ENCODE results near the gene STIMATE. TPM values are rescaled to one million over a fixed set of nuclear protein-coding genes. Genes with fewer than 3 reads are reported as not detected.
A peak's percentile ranks its signal among the peaks of the same experiment; 100 is the strongest.

STIMATE gene
- total RNA-seq, 2 experiments from 2014 or later = 12.0 to 17.1 TPM

- Mint-ChIP-seq H3K4me1 (peaks cover 77% of the 10 kb centered on the region), H3K27me3 (no peaks in the 10 kb centered on the region), H3K27ac (peak overlapping the region; percentile 91), H3K4me3 (peak overlapping the region; percentile 63), H3K36me3 (ENCODE audit: low read depth) (peaks cover 3% of the 10 kb centered on the region), H3K9me3 (ENCODE audit: low read depth) (no peaks in the 10 kb centered on the region)
- ChIA-PET CTCF (interaction anchor here (0.6 to 2.8 kb wide), 10 partner anchors 10 to 209 kb away, joined by 3 to 13 read pairs (median 4); no protein-coding TSS in a partner anchor), POLR2A (interaction anchor here (0.9 kb wide), 1 partner anchor 90 kb away, joined by 3 read pairs; no protein-coding TSS in a partner anchor)
- ATAC-seq (no peak), DNase-seq (no peak)
- intact Hi-C loops (cut with DNase I, micrococcal nuclease) = loop anchor here (1.0 to 10.0 kb wide), 8 partner anchors 19 to 991 kb away; partner anchors contain the start of genes ACTR8 (in 1 of the 2), DCP1A (in 1 of the 2), GLT8D1 (in 1 of the 2) and SPCS1 (in 1 of the 2)
These were observed 3.6 kb downstream of the STIMATE start for GRCh38 chr3:52893723-52894122.

GRCh38 chr3:52892625-52893311, 4.6 kb downstream of the STIMATE start:
- ATAC-seq (peak; percentile 7), DNase-seq (peak; percentile 44)
- POLR2A ChIA-PET = interaction anchor here (0.6 to 0.9 kb wide), 2 partner anchors 90 to 156 kb away, joined by 3 read pairs; no protein-coding TSS in a partner anchor
- Mint-ChIP-seq H3K36me3 (ENCODE audit: low read depth) (peaks cover 3% of the 10 kb centered on the region), H3K9me3 (ENCODE audit: low read depth) (no peaks in the 10 kb centered on the region), H3K4me1 (peaks cover 72% of the 10 kb centered on the region), H3K27me3 (no peaks in the 10 kb centered on the region), H3K27ac (peak overlapping the region; percentile 91), H3K4me3 (peak overlapping the region; percentile 63)
- intact Hi-C loops (cut with DNase I, micrococcal nuclease) = loop anchor here (1.0 to 10.0 kb wide), 7 partner anchors 18 to 992 kb away; partner anchors contain the start of genes ACTR8 (in 1 of the 2), DCP1A (in 1 of the 2), GLT8D1 (in 1 of the 2) and SPCS1 (in 1 of the 2)
- CTCF ChIA-PET = interaction anchor here (0.6 to 2.8 kb wide), 13 partner anchors 11 to 223 kb away, joined by 3 to 13 read pairs (median 3); no protein-coding TSS in a partner anchor

DNA sequence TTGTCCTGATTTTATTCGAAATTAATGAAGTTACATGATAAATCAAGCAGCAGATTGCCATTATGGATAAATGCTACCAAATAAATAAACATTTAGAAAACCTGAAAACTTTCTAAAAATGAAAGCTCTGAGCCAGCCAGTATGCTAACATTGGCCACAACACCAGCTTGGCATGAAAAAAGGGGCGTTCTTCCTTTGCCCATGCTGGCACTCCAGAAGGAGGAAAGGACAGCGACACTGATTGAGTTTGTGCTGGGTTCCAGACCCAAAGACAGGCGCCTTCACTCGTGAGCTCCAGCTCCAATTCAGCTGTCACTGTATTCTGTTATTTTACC, 5.1 kb downstream of the STIMATE start:
- H3K36me3 Mint-ChIP-seq (ENCODE audit: low read depth) = peaks cover 3% of the 10 kb centered on the region
- ChIA-PET POLR2A (no interaction called here), CTCF (interaction anchor here (0.7 to 1.5 kb wide), 4 partner anchors 13 to 180 kb away, joined by 3 to 5 read pairs (median 3); no protein-coding TSS in a partner anchor)
- H3K27ac Mint-ChIP-seq = peak overlapping the region; percentile 91
- intact Hi-C loops (cut with DNase I, micrococcal nuclease) = loop anchor here (5.0 to 10.0 kb wide), 6 partner anchors 40 to 993 kb away; partner anchors contain the start of genes ACTR8 (in 1 of the 2), DCP1A (in 1 of the 2), GLT8D1 (in 1 of the 2) and SPCS1 (in 1 of the 2)
- peaks cover 71% of the 10 kb centered on the region for H3K4me1 Mint-ChIP-seq
- H3K27me3 Mint-ChIP-seq = no peaks in the 10 kb centered on the region
- H3K4me3 Mint-ChIP-seq = no peak overlapping the region
- ATAC-seq (no peak), DNase-seq (no peak)
- H3K9me3 Mint-ChIP-seq (ENCODE audit: low read depth) = no peaks in the 10 kb centered on the region

GRCh38 chr3:52891615-52892081, 5.7 kb downstream of the STIMATE start:
- Mint-ChIP-seq H3K4me1 (peaks cover 69% of the 10 kb centered on the region), H3K36me3 (ENCODE audit: low read depth) (peaks cover 3% of the 10 kb centered on the region), H3K27ac (peak overlapping the region; percentile 91), H3K9me3 (ENCODE audit: low read depth) (no peaks in the 10 kb centered on the region), H3K4me3 (no peak overlapping the region), H3K27me3 (no peaks in the 10 kb centered on the region)
- ATAC-seq = no peak
- intact Hi-C loops (cut with DNase I, micrococcal nuclease) = loop anchor here (5.0 to 10.0 kb wide), 6 partner anchors 39 to 993 kb away; partner anchors contain the start of genes ACTR8 (in 1 of the 2), DCP1A (in 1 of the 2), GLT8D1 (in 1 of the 2) and SPCS1 (in 1 of the 2)
- CTCF ChIA-PET = interaction anchor here (1.3 kb wide), 2 partner anchors 13 to 42 kb away, joined by 3 to 5 read pairs; no protein-coding TSS in a partner anchor
- no peak for DNase-seq
- POLR2A ChIA-PET = no interaction called here

GRCh38 chr3:52891164-52891563, 6.2 kb downstream of the STIMATE start:
- ChIA-PET CTCF (interaction anchor here (1.3 kb wide), 1 partner anchor 12 kb away, joined by 5 read pairs; no protein-coding TSS in a partner anchor), POLR2A (no interaction called here)
- peak; percentile 40 for ATAC-seq
- no peaks in the 10 kb centered on the region for H3K27me3 Mint-ChIP-seq
- intact Hi-C loops (cut with DNase I, micrococcal nuclease) = loop anchor here (5.0 to 10.0 kb wide), 6 partner anchors 39 to 994 kb away; partner anchors contain the start of genes ACTR8 (in 1 of the 2), DCP1A (in 1 of the 2), GLT8D1 (in 1 of the 2) and SPCS1 (in 1 of the 2)
- peaks cover 3% of the 10 kb centered on the region for H3K36me3 Mint-ChIP-seq (ENCODE audit: low read depth)
- DNase-seq = peak; percentile 66
- no peak overlapping the region for H3K4me3 Mint-ChIP-seq
- H3K9me3 Mint-ChIP-seq (ENCODE audit: low read depth) = no peaks in the 10 kb centered on the region
- H3K27ac Mint-ChIP-seq = peak overlapping the region; percentile 91
- H3K4me1 Mint-ChIP-seq = peaks cover 65% of the 10 kb centered on the region

DNA sequence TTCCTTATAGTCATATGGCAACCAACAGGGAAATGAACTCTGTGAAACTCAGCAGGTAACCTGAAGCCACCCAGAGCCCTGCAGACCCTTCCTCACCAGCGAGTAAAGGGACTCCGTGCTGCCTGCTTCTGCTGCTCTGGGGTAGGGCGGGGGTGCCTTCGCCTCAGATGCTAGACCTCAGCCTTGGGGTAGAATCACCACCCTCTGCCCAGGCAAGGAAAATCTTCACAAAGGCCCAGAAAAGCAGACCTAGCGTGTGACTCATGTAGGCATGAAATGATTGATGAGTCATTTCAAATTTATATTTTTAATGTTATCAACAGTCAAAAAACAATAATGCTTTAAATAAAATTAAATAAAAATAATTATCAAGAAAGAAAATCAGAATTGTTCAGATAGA, 6.6 kb downstream of the STIMATE start:
- peak overlapping the region; percentile 64 for H3K27ac Mint-ChIP-seq
- H3K9me3 Mint-ChIP-seq (ENCODE audit: low read depth) = no peaks in the 10 kb centered on the region
- intact Hi-C loops (cut with DNase I, micrococcal nuclease) = loop anchor here (5.0 to 10.0 kb wide), 6 partner anchors 38 to 994 kb away; partner anchors contain the start of genes ACTR8 (in 1 of the 2), DCP1A (in 1 of the 2), GLT8D1 (in 1 of the 2) and SPCS1 (in 1 of the 2)
- ChIA-PET CTCF (no interaction called here), POLR2A (no interaction called here)
- peaks cover 3% of the 10 kb centered on the region for H3K36me3 Mint-ChIP-seq (ENCODE audit: low read depth)
- H3K4me3 Mint-ChIP-seq = no peak overlapping the region
- ATAC-seq (peak; percentile 37), DNase-seq (peak; percentile 63)
- H3K27me3 Mint-ChIP-seq = no peaks in the 10 kb centered on the region
- peaks cover 60% of the 10 kb centered on the region for H3K4me1 Mint-ChIP-seq

GRCh38 chr3:52889901-52890300, 7.4 kb downstream of the STIMATE start:
- H3K27me3 Mint-ChIP-seq = no peaks in the 10 kb centered on the region
- CTCF ChIA-PET = no interaction called here
- intact Hi-C loops (cut with DNase I, micrococcal nuclease) = loop anchor here (5.0 to 10.0 kb wide), 6 partner anchors 38 to 995 kb away; partner anchors contain the start of genes ACTR8 (in 1 of the 2), DCP1A (in 1 of the 2), GLT8D1 (in 1 of the 2) and SPCS1 (in 1 of the 2)
- H3K4me1 Mint-ChIP-seq = peaks cover 52% of the 10 kb centered on the region
- no peak overlapping the region for H3K4me3 Mint-ChIP-seq
- peaks cover 5% of the 10 kb centered on the region for H3K36me3 Mint-ChIP-seq (ENCODE audit: low read depth)
- no peaks in the 10 kb centered on the region for H3K9me3 Mint-ChIP-seq (ENCODE audit: low read depth)
- POLR2A ChIA-PET = no interaction called here
- DNase-seq (no peak), ATAC-seq (no peak)
- H3K27ac Mint-ChIP-seq = no peak overlapping the region

DNA sequence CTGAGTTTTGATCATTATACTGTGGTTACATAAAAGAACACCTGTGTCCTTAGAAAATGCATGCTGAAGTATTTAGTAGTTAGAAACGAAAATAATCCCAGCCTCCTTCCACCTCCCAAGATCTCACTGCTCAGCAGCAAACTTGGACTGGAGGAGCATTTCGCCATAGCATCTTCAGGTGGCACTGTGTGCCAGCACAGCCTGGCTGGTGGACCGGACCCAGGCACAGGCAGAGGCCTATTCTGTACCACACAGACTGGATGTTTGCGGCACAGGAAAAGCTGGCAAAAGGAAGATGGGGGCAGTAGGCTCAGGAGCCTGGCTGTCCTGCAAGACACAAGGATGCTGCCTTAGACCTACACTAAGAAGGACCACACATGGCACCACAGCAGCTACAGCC, 10.2 kb downstream of the STIMATE start:
- ATAC-seq (no peak), DNase-seq (no peak)
- CTCF ChIA-PET = no interaction called here
- POLR2A ChIA-PET = no interaction called here
- Mint-ChIP-seq H3K4me3 (no peak overlapping the region), H3K9me3 (ENCODE audit: low read depth) (no peaks in the 10 kb centered on the region), H3K36me3 (ENCODE audit: low read depth) (peaks cover 4% of the 10 kb centered on the region), H3K27ac (no peak overlapping the region), H3K27me3 (no peaks in the 10 kb centered on the region), H3K4me1 (peaks cover 25% of the 10 kb centered on the region)
- intact Hi-C loops (cut with DNase I, micrococcal nuclease) = no loop called here

DNA sequence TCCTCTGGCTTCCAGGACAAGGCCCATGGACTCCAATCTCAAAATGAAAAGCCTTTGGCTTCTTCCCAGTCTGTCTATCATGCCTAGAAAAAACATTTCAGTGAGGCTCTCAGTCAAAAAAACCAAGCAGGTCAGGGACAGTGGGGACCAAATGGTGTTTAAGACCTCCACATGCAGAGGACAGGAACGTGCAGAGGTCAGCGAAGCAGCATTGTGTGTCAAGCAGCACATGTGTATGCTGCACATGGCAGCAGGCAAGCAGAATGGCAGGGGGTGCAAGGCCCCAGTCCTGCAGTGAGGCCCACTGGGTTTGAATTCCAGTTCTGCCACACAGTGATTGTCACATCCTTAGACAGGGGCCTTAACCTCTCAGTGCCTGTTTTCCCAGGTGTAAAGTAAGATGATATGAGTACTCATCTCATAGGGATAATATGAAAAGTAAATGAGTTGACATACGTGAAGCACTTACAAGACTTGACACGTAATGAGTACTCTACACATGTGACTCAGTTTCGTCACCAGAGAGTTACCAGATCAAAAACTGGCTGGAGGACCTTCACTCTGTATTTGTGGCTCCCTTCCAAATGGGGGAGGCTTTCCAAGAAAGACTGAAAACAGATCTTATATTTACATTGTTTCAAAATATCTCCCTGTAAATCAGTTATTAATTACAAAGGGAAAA, 11.2 kb downstream of the STIMATE start:
- peaks cover 4% of the 10 kb centered on the region for H3K36me3 Mint-ChIP-seq (ENCODE audit: low read depth)
- no peak for DNase-seq
- no peak overlapping the region for H3K4me3 Mint-ChIP-seq
- H3K4me1 Mint-ChIP-seq = peaks cover 17% of the 10 kb centered on the region
- H3K27ac Mint-ChIP-seq = no peak overlapping the region
- intact Hi-C loops (cut with DNase I, micrococcal nuclease) = no loop called here
- ATAC-seq = no peak
- H3K9me3 Mint-ChIP-seq (ENCODE audit: low read depth) = no peaks in the 10 kb centered on the region
- ChIA-PET CTCF (interaction anchor here (0.7 kb wide), 1 partner anchor 193 kb away, joined by 3 read pairs; no protein-coding TSS in a partner anchor), POLR2A (no interaction called here)
- no peaks in the 10 kb centered on the region for H3K27me3 Mint-ChIP-seq

DNA sequence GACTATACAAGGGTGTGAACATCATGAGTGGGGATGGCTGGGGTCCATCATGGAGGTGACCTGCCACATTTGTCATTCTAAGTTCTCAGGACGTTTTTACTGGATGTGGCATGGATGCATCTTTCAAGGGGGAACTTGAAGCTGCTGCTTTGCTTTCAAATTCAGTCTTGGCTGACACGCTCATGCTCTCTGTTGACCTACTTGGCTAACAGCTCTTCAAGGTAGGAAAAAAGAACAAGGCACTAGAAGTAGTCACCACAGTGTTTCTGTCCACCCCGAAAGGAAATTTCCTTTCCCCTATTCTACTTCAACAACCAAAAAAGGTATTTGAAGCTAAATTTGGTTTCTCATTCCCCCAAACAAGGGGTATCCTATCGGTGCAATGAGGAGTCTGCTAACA, 15.0 kb downstream of the STIMATE start:
- Mint-ChIP-seq H3K4me3 (no peak overlapping the region), H3K9me3 (ENCODE audit: low read depth) (no peaks in the 10 kb centered on the region), H3K36me3 (ENCODE audit: low read depth) (peaks cover 4% of the 10 kb centered on the region), H3K27me3 (no peaks in the 10 kb centered on the region), H3K4me1 (peaks cover 17% of the 10 kb centered on the region), H3K27ac (no peak overlapping the region)
- POLR2A ChIA-PET = no interaction called here
- CTCF ChIA-PET = interaction anchor here (0.7 kb wide), 1 partner anchor 194 kb away, joined by 4 read pairs; no protein-coding TSS in a partner anchor
- DNase-seq (no peak), ATAC-seq (no peak)
- intact Hi-C loops (cut with DNase I, micrococcal nuclease) = no loop called here

GRCh38 chr3:52881871-52882270, 15.5 kb downstream of the STIMATE start:
- intact Hi-C loops (cut with DNase I, micrococcal nuclease) = no loop called here
- CTCF ChIA-PET = no interaction called here
- Mint-ChIP-seq H3K9me3 (ENCODE audit: low read depth) (no peaks in the 10 kb centered on the region), H3K4me3 (no peak overlapping the region), H3K27me3 (no peaks in the 10 kb centered on the region), H3K27ac (no peak overlapping the region), H3K4me1 (peaks cover 17% of the 10 kb centered on the region), H3K36me3 (ENCODE audit: low read depth) (peaks cover 4% of the 10 kb centered on the region)
- DNase-seq (no peak), ATAC-seq (no peak)
- POLR2A ChIA-PET = no interaction called here
